OCI-LY3 (cell line): Measurements from ENCODE around the gene COL4A1.

Experiments
- H2AFZ ChIP-seq: fragments of 200-600, 300-600 bp; shearing (Covaris generic); 2 replicates; pipeline ENCODE4 v1.6.0; 2014; ENCODE audit warnings: antibody characterized with exemption, low read depth, low read length
- H3K27ac ChIP-seq: fragments of 200-600, 300-600 bp; sonication (generic); 2 replicates; pipeline ENCODE4 v1.5.1; 2014; ENCODE audit warnings: mild to moderate bottlenecking, low read length, moderate library complexity, mixed read lengths
- H3K27me3 ChIP-seq: fragments of 200-600, 300-600 bp; sonication (generic); 2 replicates; pipeline ENCODE4 v1.6.1; 2014; ENCODE audit warnings: low read depth, low read length, mixed read lengths
- H3K36me3 ChIP-seq: fragments of 200-600, 300-600 bp; sonication (generic); replicated peaks from 2 replicates; pipeline ENCODE3; 2014; ENCODE audit warnings: low read depth, low read length, mixed read lengths
- H3K4me1 ChIP-seq: fragments of 300-600, 200-600 bp; sonication (generic); 2 replicates; pipeline ENCODE4 v1.6.1; 2014; ENCODE audit warnings: low read length, mixed read lengths
- H3K4me2 ChIP-seq: fragments of 200-600, 300-600 bp; sonication (generic); 2 replicates; pipeline ENCODE4 v1.6.1; 2014; ENCODE audit warnings: low read length, mixed read lengths
- H3K4me3 ChIP-seq: fragments of 300-600, 200-600 bp; sonication (generic); 2 replicates; pipeline ENCODE4 v1.5.1; 2014; ENCODE audit warnings: antibody characterized with exemption, mild to moderate bottlenecking, low read length, moderate library complexity
- H3K79me2 ChIP-seq: fragments of 300-600, 200-600 bp; shearing (Covaris generic); 2 replicates; pipeline ENCODE4 v1.6.1; 2014; ENCODE audit warnings: mild to moderate bottlenecking, low read length, mixed read lengths
- H3K9ac ChIP-seq: fragments of 300-600, 200-600 bp; shearing (Covaris generic); 2 replicates; pipeline ENCODE4 v1.6.0; 2014; ENCODE audit warnings: mild to moderate bottlenecking, low read length, moderate library complexity
- H3K9me3 ChIP-seq: fragments of 200-600, 300-600 bp; shearing (Covaris generic); 2 replicates; pipeline ENCODE4 v1.6.1; 2014; ENCODE audit warnings: low read length, mixed read lengths; ENCODE audit not compliant: insufficient read depth
- H4K20me1 ChIP-seq: fragments of 200-600, 300-600 bp; sonication (generic); 2 replicates; pipeline ENCODE4 v1.6.1; 2016; ENCODE audit warnings: low read length, mixed read lengths; ENCODE audit not compliant: insufficient read depth
- CTCF ChIP-seq: fragments of 200-600, 300-600 bp; sonication (generic); IDR thresholded peaks from 2 replicates; pipeline ENCODE4 v1.5.1; 2014; ENCODE audit warnings: antibody characterized with exemption, low read length, low read depth
- EZH2phosphoT487 ChIP-seq: fragments of 200-600 bp; shearing (Covaris generic); IDR thresholded peaks from 2 replicates; pipeline ENCODE4 v1.6.1; 2018; ENCODE audit warnings: antibody characterized with exemption, mixed run types, low read depth

COL4A1 gene

DNA sequence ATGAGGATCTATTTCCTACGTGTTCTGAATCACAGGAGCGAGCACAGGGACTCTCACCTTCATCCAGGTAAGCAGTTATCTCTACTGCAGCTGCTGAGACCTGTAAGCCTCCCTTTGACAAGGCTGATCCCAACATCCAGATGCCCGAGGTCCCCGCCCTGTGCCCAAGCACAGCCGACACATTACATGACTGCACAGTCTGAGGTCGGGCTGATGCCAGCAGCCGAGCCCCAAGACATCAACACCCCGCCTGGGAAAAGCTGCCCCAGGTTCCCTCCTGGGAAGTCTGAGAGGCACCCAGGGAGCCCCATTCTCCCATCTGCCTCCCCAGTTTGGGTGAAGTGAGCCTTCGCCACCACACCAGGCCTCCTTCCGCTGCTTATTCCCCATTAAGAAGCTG, 95.9 kb downstream of the COL4A1 start:
- no peaks in the 10 kb centered on the region for H3K9me3 ChIP-seq
- no peaks in the 10 kb centered on the region for H4K20me1 ChIP-seq
- no peaks in the 10 kb centered on the region for H3K79me2 ChIP-seq
- H3K4me1 ChIP-seq: no peaks in the 10 kb centered on the region
- H3K9ac ChIP-seq: no peak overlapping the region
- TF ChIP-seq CTCF: no peak
- no peak for TF ChIP-seq EZH2phosphoT487
- no peak overlapping the region for H3K27ac ChIP-seq
- H3K36me3 ChIP-seq: no peaks in the 10 kb centered on the region
- H3K27me3 ChIP-seq: peaks cover 33% of the 10 kb centered on the region
- H2AFZ ChIP-seq: no peak overlapping the region
- H3K4me3 ChIP-seq: no peak overlapping the region
- H3K4me2 ChIP-seq: no peak overlapping the region

DNA sequence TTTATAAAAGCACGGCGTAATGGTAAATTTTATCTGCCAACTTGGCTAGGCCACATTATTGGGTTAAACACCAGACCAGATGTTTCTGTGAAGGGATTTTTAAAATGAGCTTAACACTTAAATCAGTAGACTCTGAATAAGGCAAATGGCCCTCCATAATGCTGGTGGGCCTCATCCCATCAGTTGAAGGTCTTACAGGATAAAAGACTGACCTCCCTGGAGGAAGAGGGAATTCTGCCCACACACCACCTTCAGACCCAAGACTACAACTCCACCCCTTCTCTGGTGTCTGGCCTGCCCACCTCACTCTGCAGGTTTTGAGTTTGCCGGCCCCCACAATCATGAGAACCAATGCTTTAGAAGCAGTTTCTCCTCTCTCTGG, 96.4 kb downstream of the COL4A1 start:
- Histone ChIP-seq H3K27ac (no peak overlapping the region), H3K4me1 (no peaks in the 10 kb centered on the region)
- no peak for TF ChIP-seq EZH2phosphoT487
- no peak for TF ChIP-seq CTCF

GRCh38 chr13:110209950-110210603, 96.9 kb downstream of the COL4A1 start:
- H3K4me1 ChIP-seq: no peaks in the 10 kb centered on the region
- TF ChIP-seq EZH2phosphoT487 (no peak), CTCF (no peak)
- no peaks in the 10 kb centered on the region for H3K36me3 ChIP-seq

More for the DNA sequence above, 96.4 kb downstream of the COL4A1 start:
- Histone ChIP-seq H3K27me3 (peaks cover 31% of the 10 kb centered on the region), H4K20me1 (no peaks in the 10 kb centered on the region), H2AFZ (no peak overlapping the region), H3K4me3 (no peak overlapping the region), H3K9ac (no peak overlapping the region), H3K79me2 (no peaks in the 10 kb centered on the region), H3K9me3 (no peaks in the 10 kb centered on the region), H3K36me3 (no peaks in the 10 kb centered on the region), H3K4me2 (no peak overlapping the region)

DNA sequence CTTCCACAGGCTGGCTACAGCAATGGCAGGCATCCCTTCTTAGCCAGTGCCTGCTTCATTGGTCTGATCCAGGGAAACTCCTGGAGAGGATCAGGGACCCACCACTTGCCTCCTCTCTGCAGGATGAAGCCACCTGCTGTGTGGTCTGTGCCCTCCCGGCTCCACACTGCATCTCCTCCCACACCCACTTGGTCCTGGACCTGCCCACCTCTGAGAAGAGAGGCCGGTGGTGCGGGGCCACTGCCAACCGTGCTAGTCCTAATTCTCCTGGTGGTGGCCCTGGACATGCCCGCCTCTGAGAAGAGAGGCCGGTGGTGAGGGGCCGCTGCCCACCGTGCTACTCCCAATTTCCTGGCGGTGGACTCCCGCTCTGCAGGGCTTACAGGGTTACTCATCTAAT, 98.8 kb downstream of the COL4A1 start:
- Histone ChIP-seq H3K4me3 (no peak overlapping the region), H3K9ac (no peak overlapping the region), H3K36me3 (no peaks in the 10 kb centered on the region), H3K4me1 (no peaks in the 10 kb centered on the region), H3K27me3 (peaks cover 29% of the 10 kb centered on the region), H2AFZ (no peak overlapping the region), H3K27ac (no peak overlapping the region), H3K79me2 (no peaks in the 10 kb centered on the region), H3K9me3 (no peaks in the 10 kb centered on the region), H4K20me1 (no peaks in the 10 kb centered on the region), H3K4me2 (no peak overlapping the region)
- no peak for TF ChIP-seq EZH2phosphoT487

More at GRCh38 chr13:110209950-110210603, 96.9 kb downstream of the COL4A1 start:
- Histone ChIP-seq H3K27me3 (peaks cover 29% of the 10 kb centered on the region), H3K9ac (no peak overlapping the region), H3K79me2 (no peaks in the 10 kb centered on the region), H3K4me3 (no peak overlapping the region), H3K4me2 (no peak overlapping the region), H3K27ac (no peak overlapping the region), H4K20me1 (no peaks in the 10 kb centered on the region), H3K9me3 (no peaks in the 10 kb centered on the region), H2AFZ (no peak overlapping the region)
